H1 (cell line): Measurements from ENCODE around the gene GPR160.

Source experiments
- CREB1 ChIP-seq: IDR thresholded peaks from 2 replicates; pipeline ENCODE4 v1.6.1; 2012; ENCODE audit warnings: inconsistent platforms
- EZH2 ChIP-seq: fragments of 200-600 bp; sonication (generic); IDR thresholded peaks from 2 replicates; pipeline ENCODE4 v1.7.1; 2012; ENCODE audit warnings: low read depth, mild to moderate bottlenecking, moderate library complexity, low read length, inconsistent platforms; ENCODE audit not compliant: severe bottlenecking
- GABPA ChIP-seq: IDR thresholded peaks from 2 replicates; pipeline ENCODE4 v1.6.1; 2011; ENCODE audit warnings: mild to moderate bottlenecking, low read length, moderate library complexity, borderline replicate concordance; ENCODE audit not compliant: insufficient read depth
- RFX5 ChIP-seq: IDR thresholded peaks from 2 replicates; pipeline ENCODE4 v1.6.1; 2011; ENCODE audit warnings: low read depth, low read length, improper control_type of control experiment, borderline replicate concordance
- SIN3A ChIP-seq, 2 experiments: IDR thresholded peaks in 1 of 2; conservative IDR thresholded peaks in 1 of 2; 2 replicates each; pipeline ENCODE4 v1.6.1; 2011 to 2012; ENCODE audit warnings: low read length in 2 of 2, improper control_type of control experiment in 1 of 2, low read depth in 1 of 2, mild to moderate bottlenecking in 1 of 2
- TEAD4 ChIP-seq: IDR thresholded peaks from 2 replicates; pipeline ENCODE4 v1.6.1; 2012; ENCODE audit warnings: low read depth, low read length, inconsistent platforms, mixed read lengths
- TF ChIP-seq, protein P1 (sequence below), 3 experiments: IDR thresholded peaks; 1 replicate in 2 of 3; 2 replicates in 1 of 3; pipeline versions ENCODE4 v1.5.1 to v1.6.1; 2011; ENCODE audit warnings: low read length in 3 of 3, mild to moderate bottlenecking in 3 of 3, inconsistent platforms in 2 of 3, low read depth in 1 of 3, moderate library complexity in 1 of 3; ENCODE audit not compliant: insufficient read depth in 1 of 3; ENCODE audit errors: control extremely low read depth in 1 of 3

DNA sequence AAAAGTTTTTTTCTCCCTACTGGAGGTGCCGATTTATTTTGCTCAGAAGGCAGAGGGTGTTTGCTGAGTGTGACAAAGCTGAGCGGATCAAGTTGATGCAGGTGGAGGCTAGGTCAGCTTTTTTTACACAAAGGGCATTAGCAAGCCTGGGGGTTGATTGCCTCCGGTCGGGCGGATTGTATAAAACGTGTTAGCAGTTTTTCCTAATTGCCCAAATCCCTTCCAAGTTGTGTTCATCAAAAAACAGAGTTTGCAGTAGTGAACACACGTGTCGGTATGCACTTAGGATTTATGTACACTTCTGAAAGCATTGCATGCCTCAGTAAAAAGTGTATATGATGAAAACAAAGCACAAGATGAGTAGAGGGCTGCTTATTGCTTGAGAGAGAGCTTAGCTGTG is 2.6 kb downstream of the GPR160 start:
- TF ChIP-seq SIN3A (conservative IDR thresholded peaks at IDR 0.05 in 1 of 2, IDR thresholded peaks at IDR 0.05 in 1 of 2; ENCODE audit: low read depth in 1 of 2, low read length in 2 of 2) (no peak), CREB1 (no peak), GABPA (no peak), TEAD4 (no peak), EZH2 (no peak), RFX5 (no peak)
- TF ChIP-seq, protein P1, sequence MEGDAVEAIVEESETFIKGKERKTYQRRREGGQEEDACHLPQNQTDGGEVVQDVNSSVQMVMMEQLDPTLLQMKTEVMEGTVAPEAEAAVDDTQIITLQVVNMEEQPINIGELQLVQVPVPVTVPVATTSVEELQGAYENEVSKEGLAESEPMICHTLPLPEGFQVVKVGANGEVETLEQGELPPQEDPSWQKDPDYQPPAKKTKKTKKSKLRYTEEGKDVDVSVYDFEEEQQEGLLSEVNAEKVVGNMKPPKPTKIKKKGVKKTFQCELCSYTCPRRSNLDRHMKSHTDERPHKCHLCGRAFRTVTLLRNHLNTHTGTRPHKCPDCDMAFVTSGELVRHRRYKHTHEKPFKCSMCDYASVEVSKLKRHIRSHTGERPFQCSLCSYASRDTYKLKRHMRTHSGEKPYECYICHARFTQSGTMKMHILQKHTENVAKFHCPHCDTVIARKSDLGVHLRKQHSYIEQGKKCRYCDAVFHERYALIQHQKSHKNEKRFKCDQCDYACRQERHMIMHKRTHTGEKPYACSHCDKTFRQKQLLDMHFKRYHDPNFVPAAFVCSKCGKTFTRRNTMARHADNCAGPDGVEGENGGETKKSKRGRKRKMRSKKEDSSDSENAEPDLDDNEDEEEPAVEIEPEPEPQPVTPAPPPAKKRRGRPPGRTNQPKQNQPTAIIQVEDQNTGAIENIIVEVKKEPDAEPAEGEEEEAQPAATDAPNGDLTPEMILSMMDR (IDR thresholded peaks at IDR 0.05; ENCODE audit: control extremely low read depth in 1 of 3, insufficient read depth in 1 of 3, low read depth in 1 of 3, low read length in 3 of 3): no peak
